IPS DF 19.7 (cell line): ENCODE measurements around the gene ZNF280C.

Experiments used
- DNase-seq: peaks from one replicate; pipeline ENCODE4 v3.0.0-alpha.2; 2013; ENCODE audit warnings: low read depth, low spot score

The ZNF280C gene

DNA sequence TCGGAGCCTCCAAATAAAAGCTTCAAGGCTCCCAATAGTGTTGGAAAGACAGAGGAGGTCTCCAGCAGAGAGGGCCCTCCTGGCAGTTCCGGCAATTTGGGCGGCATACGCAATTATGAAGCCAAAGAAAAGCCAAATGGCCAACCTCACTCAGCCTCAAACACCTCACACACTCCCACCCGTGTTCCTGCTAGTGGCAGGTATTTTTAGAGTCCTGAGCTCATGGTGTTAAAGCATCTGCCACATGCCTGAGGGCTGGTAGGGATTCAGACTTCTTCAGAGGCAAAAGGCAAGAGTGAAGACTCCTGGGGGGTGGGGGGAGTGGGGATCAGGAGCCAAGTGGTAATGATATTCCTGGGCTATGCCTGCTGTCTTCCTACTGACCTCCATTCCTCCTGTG is 89.5 kb downstream of the ZNF280C start:
- DNase-seq: no peak

GRCh38 chrX:130176942-130177341 is 91.8 kb downstream of the ZNF280C start:
- DNase-seq: no peak

GRCh38 chrX:130176354-130176776 is 92.3 kb downstream of the ZNF280C start:
- no peak for DNase-seq

- no peak for DNase-seq
These were observed 93.8 kb downstream of the ZNF280C start for GRCh38 chrX:130174937-130175336.

GRCh38 chrX:130174045-130174704 is 94.5 kb downstream of the ZNF280C start:
- no peak for DNase-seq

DNA sequence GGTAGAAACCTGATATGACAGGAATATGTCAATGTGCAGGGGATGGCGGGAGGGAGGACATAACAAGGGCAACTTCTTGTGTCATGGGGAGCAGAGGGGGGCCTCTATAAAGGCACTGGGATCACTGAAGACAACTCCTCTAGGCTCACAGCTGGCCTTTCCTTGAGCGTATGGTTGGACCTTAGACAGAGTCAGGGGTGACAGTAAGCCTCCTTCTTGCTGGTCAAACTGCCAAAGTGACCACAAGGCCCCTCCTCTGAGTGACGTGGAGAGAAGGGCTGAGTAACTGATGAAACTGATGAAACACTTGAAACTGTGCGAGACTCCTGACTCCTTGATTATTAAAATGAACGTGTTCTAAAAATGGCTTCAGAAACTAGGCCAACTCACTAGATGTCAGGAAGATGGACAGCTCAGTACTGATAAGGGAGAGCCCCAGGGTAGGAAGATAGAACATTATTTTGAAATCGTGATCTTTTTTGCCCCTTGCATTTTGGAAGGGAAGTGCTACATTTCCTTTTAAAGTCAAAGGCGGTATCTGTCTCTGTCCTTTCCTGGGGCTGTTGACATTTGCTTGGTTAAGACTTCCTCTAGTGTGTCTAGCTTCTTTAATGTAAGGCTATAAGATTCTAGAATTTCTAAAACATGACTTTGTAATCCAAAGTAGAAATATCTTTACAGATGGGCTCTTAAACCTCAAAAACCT is 95.4 kb downstream of the ZNF280C start:
- DNase-seq: no peak

DNA sequence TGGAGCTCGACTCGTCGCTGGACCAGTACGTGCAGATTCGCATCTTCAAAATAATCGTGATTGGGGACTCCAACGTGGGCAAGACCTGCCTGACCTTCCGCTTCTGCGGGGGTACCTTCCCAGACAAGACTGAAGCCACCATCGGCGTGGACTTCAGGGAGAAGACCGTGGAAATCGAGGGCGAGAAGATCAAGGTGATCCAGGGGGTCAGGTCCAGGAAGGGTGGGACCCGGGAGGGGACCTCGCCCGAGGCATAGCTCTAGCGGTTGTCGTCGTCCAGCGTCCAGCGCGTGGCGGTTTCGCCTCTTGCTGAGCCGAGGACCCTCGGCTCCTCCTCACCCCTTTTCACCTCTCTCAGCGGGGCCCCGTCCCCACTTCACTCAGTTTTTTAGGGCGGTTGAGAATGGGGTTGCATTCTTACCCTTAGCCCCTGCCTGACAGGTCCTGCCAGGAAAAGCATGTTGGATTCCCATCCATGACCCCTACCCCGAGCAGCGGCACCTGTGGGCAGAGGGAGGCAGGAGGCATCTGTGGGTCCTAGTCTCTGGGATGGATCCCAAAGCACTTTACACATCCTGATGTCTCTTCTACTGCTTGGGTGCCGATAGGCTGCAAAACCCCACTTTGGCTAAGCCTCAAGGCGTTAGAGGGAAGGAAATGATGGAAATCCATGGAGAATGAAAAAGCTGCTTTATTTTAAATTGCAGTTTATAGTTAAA is 96.4 kb downstream of the ZNF280C start:
- DNase-seq: no peak

GRCh38 chrX:130171446-130172126 is 97.1 kb downstream of the ZNF280C start, which contains the start of gene RAB33A:
RAB33A (plus strand) TSS chrX:130171962; CDS start chrX:130172063, 101 bp downstream.
- DNase-seq: no peak

DNA sequence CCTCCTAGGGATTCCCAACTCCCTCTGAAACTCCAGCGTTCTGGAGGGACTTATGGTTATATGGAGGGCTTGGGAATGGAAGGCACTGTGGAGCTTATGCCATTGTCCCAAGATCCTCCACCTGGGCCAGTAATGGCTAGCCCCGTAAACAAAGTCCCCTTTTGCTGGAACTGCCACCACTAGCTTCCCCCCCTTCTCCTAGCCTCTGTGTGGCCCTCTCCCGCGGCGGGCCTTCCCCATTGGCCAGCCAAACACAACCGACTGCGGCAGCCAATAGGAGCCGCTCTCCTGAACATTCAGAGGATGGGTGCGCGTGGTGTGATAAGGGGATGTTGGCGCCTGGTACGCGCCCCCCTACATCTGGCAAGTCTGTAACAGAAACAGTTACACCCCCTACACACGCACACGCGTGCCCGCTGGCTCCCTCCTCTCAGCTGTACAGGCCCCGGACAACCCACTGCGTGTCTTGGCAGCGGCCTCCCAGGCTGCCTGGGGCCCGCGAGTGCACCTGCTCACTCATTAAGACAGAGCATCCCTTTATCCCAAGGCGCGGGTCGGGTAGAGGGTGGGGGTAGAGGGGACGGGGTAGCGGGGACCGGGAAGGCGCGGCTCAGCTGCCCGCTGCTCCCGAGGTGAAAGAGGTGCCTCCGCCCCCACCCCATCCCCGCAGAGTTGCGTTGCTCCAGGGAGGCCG is 97.8 kb downstream of the ZNF280C start:
- DNase-seq: no peak

GRCh38 chrX:130167040-130167439 is 101.7 kb downstream of the ZNF280C start:
- DNase-seq: no peak

GRCh38 chrX:130166503-130166777 is 102.3 kb downstream of the ZNF280C start:
- no peak for DNase-seq

- peak; percentile 75 for DNase-seq
These were observed 102.8 kb downstream of the ZNF280C start, which contains the start of gene AIFM1 for GRCh38 chrX:130165703-130166502. AIFM1 (minus strand) TSS chrX:130165841; CDS start chrX:130165656, 185 bp downstream.

- DNase-seq: no peak
These were observed 103.5 kb downstream of the ZNF280C start for GRCh38 chrX:130165181-130165702.

GRCh38 chrX:130163398-130163797 is 105.3 kb downstream of the ZNF280C start:
- DNase-seq: no peak

DNA sequence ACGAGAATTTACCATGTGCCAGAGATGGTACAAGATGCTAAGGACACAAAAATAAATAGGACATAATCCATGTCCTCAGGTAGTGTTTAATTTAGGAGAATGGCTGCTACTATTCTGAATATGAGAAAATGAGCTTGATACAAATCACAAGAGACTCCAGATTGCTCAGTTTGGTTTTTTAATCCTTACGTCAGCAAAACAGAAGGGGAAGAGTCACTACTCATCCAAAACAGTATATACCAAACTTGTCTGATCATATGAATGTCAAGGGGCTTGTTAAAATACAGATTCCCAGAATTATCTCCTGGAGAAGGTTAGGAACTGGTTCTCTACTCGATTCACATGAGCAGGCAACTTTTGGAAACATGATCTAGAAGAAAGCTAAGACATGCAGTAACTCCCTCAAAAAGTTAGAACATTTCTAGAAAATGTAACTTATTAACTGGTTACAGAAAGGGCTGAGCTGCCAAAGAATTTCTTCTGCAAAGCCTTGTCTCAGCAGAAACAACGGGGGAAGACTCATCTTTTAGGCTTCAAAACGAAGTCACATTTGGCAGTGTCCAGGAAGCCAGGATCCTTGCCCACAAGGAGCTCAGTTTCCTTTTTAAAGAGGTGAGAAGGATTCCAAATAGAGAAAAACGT is 106.5 kb downstream of the ZNF280C start:
- no peak for DNase-seq

GRCh38 chrX:130159776-130160175 is 108.9 kb downstream of the ZNF280C start:
- no peak for DNase-seq

- no peak for DNase-seq
These were observed 110.4 kb downstream of the ZNF280C start for GRCh38 chrX:130158311-130158710.

DNA sequence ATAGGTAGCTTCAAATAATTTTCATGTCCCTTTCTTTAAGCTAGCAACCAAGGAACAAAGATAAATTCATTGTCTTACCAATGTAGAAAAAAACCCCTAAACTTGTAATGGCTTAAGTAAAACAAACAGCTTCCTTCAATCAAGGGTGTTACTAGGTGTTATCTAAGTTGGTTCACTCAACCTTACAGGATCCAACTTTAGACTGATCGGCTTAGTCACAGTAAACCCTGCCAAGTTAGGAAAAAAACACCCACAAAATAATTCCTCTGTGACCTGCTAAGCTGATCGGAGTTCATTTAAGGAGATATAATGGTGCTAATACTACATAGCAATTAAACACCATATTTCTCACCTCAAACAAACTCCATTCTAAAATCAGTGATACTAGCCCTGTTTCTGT is 113.1 kb downstream of the ZNF280C start:
- DNase-seq: no peak
